HFFc6 (cell line): ENCODE measurements around the gene ZBED4. TPM values are rescaled to one million over a fixed set of nuclear protein-coding genes. Genes with fewer than 3 reads are reported as not detected.

ENCODE experiments used
- DNase-seq: peaks from one replicate; pipeline ENCODE4 v3.0.0-alpha.2; 2018
- H3K27ac Mint-ChIP-seq: 2 replicates; pipeline ENCODE4 v1.8.0; 2020; ENCODE audit warnings: mild to moderate bottlenecking, mixed read lengths
- H3K27me3 Mint-ChIP-seq: 2 replicates; pipeline ENCODE4 v1.8.0; 2021; ENCODE audit warnings: mild to moderate bottlenecking, moderate library complexity, mixed read lengths; ENCODE audit not compliant: insufficient read depth
- H3K36me3 Mint-ChIP-seq: 2 replicates; pipeline ENCODE4 v1.8.0; 2021; ENCODE audit warnings: low read depth, mixed read lengths
- H3K4me1 Mint-ChIP-seq: 2 replicates; pipeline ENCODE4 v1.8.0; 2020; ENCODE audit warnings: low read depth, mixed read lengths
- H3K4me3 Mint-ChIP-seq: 2 replicates; pipeline ENCODE4 v1.8.0; 2020; ENCODE audit warnings: mild to moderate bottlenecking, moderate library complexity, mixed read lengths
- H3K9me3 Mint-ChIP-seq: 2 replicates; pipeline ENCODE4 v1.8.0; 2020; ENCODE audit warnings: mild to moderate bottlenecking, mixed read lengths
- CTCF ChIP-seq: fragments of 200-600 bp; sonication (generic); IDR thresholded peaks from 2 replicates; pipeline ENCODE4 v1.5.0; 2021; ENCODE audit warnings: antibody characterized with exemption, mild to moderate bottlenecking
- total RNA-seq, 6 experiments: library from RNA; stranded (reverse); fragmentation: NEBNext Ultra II Directional; extraction: Animal tissue kit (Norgen Biotek cat#: 25700); gene quantifications; 2 replicates in 1 of 6; 3 replicates in 5 of 6; pipeline ENCODE4 v1.2.3, GENCODE V29; 2021

ZBED4 gene
- total RNA-seq, 6 experiments from 2014 or later = 7.9 to 10.9 (median 9.0) TPM

- Mint-ChIP-seq H3K36me3 (peaks cover 29% of the 10 kb centered on the region), H3K9me3 (no peaks in the 10 kb centered on the region), H3K4me1 (no peaks in the 10 kb centered on the region), H3K4me3 (no peak overlapping the region), H3K27ac (no peak overlapping the region), H3K27me3 (peaks cover 6% of the 10 kb centered on the region; the same call in 1 of the 2 replicates)
- TF ChIP-seq CTCF = no peak
- DNase-seq = no peak
Measured at GRCh38 chr22:49904040-49904369, 50.4 kb downstream of the ZBED4 start.

GRCh38 chr22:49905465-49905864 is 51.8 kb downstream of the ZBED4 start:
- Mint-ChIP-seq H3K27me3 (peaks cover 6% of the 10 kb centered on the region; the same call in 1 of the 2 replicates), H3K36me3 (peaks cover 21% of the 10 kb centered on the region), H3K27ac (no peak overlapping the region), H3K4me1 (no peaks in the 10 kb centered on the region), H3K9me3 (no peaks in the 10 kb centered on the region), H3K4me3 (no peak overlapping the region)
- DNase-seq = no peak
- TF ChIP-seq CTCF = no peak

GRCh38 chr22:49906071-49906798 is 52.6 kb downstream of the ZBED4 start:
- DNase-seq = no peak
- H3K27ac Mint-ChIP-seq = no peak overlapping the region
- no peaks in the 10 kb centered on the region for H3K9me3 Mint-ChIP-seq
- no peak overlapping the region for H3K4me3 Mint-ChIP-seq
- H3K36me3 Mint-ChIP-seq = peaks cover 15% of the 10 kb centered on the region
- no peak for TF ChIP-seq CTCF
- H3K27me3 Mint-ChIP-seq = peaks cover 6% of the 10 kb centered on the region; the same call in 1 of the 2 replicates
- H3K4me1 Mint-ChIP-seq = no peaks in the 10 kb centered on the region

GRCh38 chr22:49906799-49907290 is 53.2 kb downstream of the ZBED4 start:
- Mint-ChIP-seq H3K27me3 (peaks cover 6% of the 10 kb centered on the region; the same call in 1 of the 2 replicates), H3K27ac (no peak overlapping the region), H3K4me3 (no peak overlapping the region), H3K36me3 (peaks cover 9% of the 10 kb centered on the region), H3K4me1 (no peaks in the 10 kb centered on the region), H3K9me3 (no peaks in the 10 kb centered on the region)
- TF ChIP-seq CTCF = no peak
- DNase-seq = no peak

- no peak for TF ChIP-seq CTCF
- Mint-ChIP-seq H3K27me3 (peaks cover 6% of the 10 kb centered on the region; the same call in 1 of the 2 replicates), H3K27ac (no peak overlapping the region), H3K9me3 (no peaks in the 10 kb centered on the region), H3K36me3 (peaks cover 11% of the 10 kb centered on the region), H3K4me1 (no peaks in the 10 kb centered on the region), H3K4me3 (no peak overlapping the region)
- no peak for DNase-seq
Measured at GRCh38 chr22:49907807-49908206, 54.2 kb downstream of the ZBED4 start.
